K562 (cell line): ENCODE measurements around the gene RUVBL2. TPM values are rescaled to one million over a fixed set of nuclear protein-coding genes. Genes with fewer than 3 reads are reported as not detected.

Source experiments
- ASH1L ChIP-seq: fragments of 450-650 bp; IDR thresholded peaks from 2 replicates; pipeline ENCODE4 v1.6.1; 2018; ENCODE audit warnings: borderline replicate concordance, mild to moderate bottlenecking, low read depth; ENCODE audit not compliant: partially characterized antibody
- CTBP1 ChIP-seq: fragments of 450-650 bp; IDR thresholded peaks from 2 replicates; pipeline ENCODE4 v1.6.1; 2016; ENCODE audit warnings: borderline replicate concordance
- EP300 ChIP-seq: IDR thresholded peaks from 2 replicates; pipeline ENCODE4 v1.6.1; 2012; ENCODE audit warnings: low read length, improper control_type of control experiment
- FOXK1 ChIP-seq: sonication (generic); formaldehyde crosslinking; IDR thresholded peaks from 2 replicates; pipeline ENCODE4 v1.8.0; 2022; ENCODE audit warnings: missing genetic modification reagents, mild to moderate bottlenecking, borderline replicate concordance
- HCFC1 ChIP-seq: IDR thresholded peaks from 2 replicates; pipeline ENCODE4 v1.6.1; 2012; ENCODE audit warnings: low read depth, low read length, improper control_type of control experiment
- JUN ChIP-seq, 2 experiments: sonication (generic) in 1 of 2; formaldehyde crosslinking in 1 of 2; IDR thresholded peaks; 2 replicates each; pipeline versions ENCODE4 v1.6.1 to v1.8.0; 2012 to 2022; ENCODE audit warnings: borderline replicate concordance in 2 of 2, mild to moderate bottlenecking in 2 of 2, improper control_type of control experiment in 1 of 2, low read depth in 1 of 2, low read length in 1 of 2, missing genetic modification reagents in 1 of 2
- RAD21 ChIP-seq, 2 experiments: fragments of 250-450 bp in 1 of 2; fragments of 450-650 bp in 1 of 2; sonication (Bioruptor Pico) in 1 of 2; formaldehyde crosslinking in 1 of 2; IDR thresholded peaks in 1 of 2; conservative IDR thresholded peaks in 1 of 2; 2 replicates each; pipeline versions ENCODE4 v1.4.0 to v1.8.0; 2020 to 2022; ENCODE audit warnings: mild to moderate bottlenecking in 2 of 2, moderate library complexity in 1 of 2
- RBM25 ChIP-seq: fragments of 200-400 bp; formaldehyde crosslinking; IDR thresholded peaks from 2 replicates; pipeline ENCODE4 v1.6.1; 2018; ENCODE audit warnings: low read length, low read depth, moderate library complexity; ENCODE audit not compliant: severe bottlenecking
- RCOR1 ChIP-seq, 2 experiments: IDR thresholded peaks; 2 replicates each; pipeline ENCODE4 v1.6.1; 2012; ENCODE audit warnings: low read depth in 2 of 2, low read length in 2 of 2, borderline replicate concordance in 1 of 2, improper control_type of control experiment in 1 of 2
- U2AF2 ChIP-seq: fragments of 200-400 bp; formaldehyde crosslinking; optimal IDR thresholded peaks from 2 replicates; pipeline ENCODE3; 2017; ENCODE audit warnings: low read depth, mild to moderate bottlenecking, low read length
- ZBTB11 ChIP-seq, 3 experiments: fragments of 200-800 bp in 1 of 3; fragments of 250-450 bp in 1 of 3; fragments of 450-650 bp in 1 of 3; sonication (Bioruptor Pico) in 1 of 3; sonication (Bioruptor generic) in 1 of 3; formaldehyde crosslinking in 1 of 3; IDR thresholded peaks; 2 replicates each; pipeline versions ENCODE4 v1.6.1 to v1.8.0; 2016 to 2022; ENCODE audit warnings: mild to moderate bottlenecking in 2 of 3, missing genetic modification characterization in 2 of 3, missing compliant biosample characterization in 1 of 3, moderate library complexity in 1 of 3
- ZNF785 ChIP-seq: fragments of 250-450 bp; sonication (Bioruptor Pico); IDR thresholded peaks from 2 replicates; pipeline ENCODE4 v1.4.0; 2020; ENCODE audit warnings: mild to moderate bottlenecking
- polyA plus RNA-seq, 8 experiments: library from polyadenylated mRNA; depleted of rRNA in 4 of 8; stranded (reverse) in 5 of 8; unstranded in 3 of 8; fragments of >200 nt; fragmentation: Nextera tagmentation in 2 of 8; fragmentation: Illumina TruSeq in 1 of 8; extraction: Ambion mirVana in 2 of 8; extraction: Trizol in 1 of 8; gene quantifications; 2 replicates each; pipeline versions ENCODE4 v1.2.1 to v1.2.3, GENCODE V29; 2011 to 2014; ENCODE audit warnings: inconsistent platforms in 1 of 8, missing spikeins in 1 of 8
- total RNA-seq, 7 experiments: library from RNA; depleted of rRNA in 6 of 7; stranded (reverse); fragments of >200 nt in 6 of 7; fragmentation: Illumina TruSeq in 2 of 7; extraction: Trizol in 2 of 7; gene quantifications; 2 replicates each; pipeline versions ENCODE4 v1.2.1 to v1.2.3, GENCODE V29; 2011 to 2021; ENCODE audit warnings: low replicate concordance in 1 of 7
- TF ChIP-seq, protein P1 (sequence below): fragments of 450-650 bp; conservative IDR thresholded peaks from 2 replicates; pipeline ENCODE4 v1.6.1; 2016; ENCODE audit warnings: missing genetic modification characterization, low read depth, mild to moderate bottlenecking, missing compliant biosample characterization, moderate library complexity
- TF ChIP-seq, protein P2 (sequence below): fragments of 200-800 bp; sonication (Bioruptor generic); IDR thresholded peaks from 2 replicates; pipeline ENCODE4 v1.6.1; 2016; ENCODE audit warnings: missing genetic modification characterization, missing compliant biosample characterization

The RUVBL2 gene
- total and polyA plus RNA-seq, 9 of the 15 experiments (the other 6 are each of a cell fraction or from before 2014, with no cell fraction given) = 71.4 to 453 (median 237) TPM

DNA sequence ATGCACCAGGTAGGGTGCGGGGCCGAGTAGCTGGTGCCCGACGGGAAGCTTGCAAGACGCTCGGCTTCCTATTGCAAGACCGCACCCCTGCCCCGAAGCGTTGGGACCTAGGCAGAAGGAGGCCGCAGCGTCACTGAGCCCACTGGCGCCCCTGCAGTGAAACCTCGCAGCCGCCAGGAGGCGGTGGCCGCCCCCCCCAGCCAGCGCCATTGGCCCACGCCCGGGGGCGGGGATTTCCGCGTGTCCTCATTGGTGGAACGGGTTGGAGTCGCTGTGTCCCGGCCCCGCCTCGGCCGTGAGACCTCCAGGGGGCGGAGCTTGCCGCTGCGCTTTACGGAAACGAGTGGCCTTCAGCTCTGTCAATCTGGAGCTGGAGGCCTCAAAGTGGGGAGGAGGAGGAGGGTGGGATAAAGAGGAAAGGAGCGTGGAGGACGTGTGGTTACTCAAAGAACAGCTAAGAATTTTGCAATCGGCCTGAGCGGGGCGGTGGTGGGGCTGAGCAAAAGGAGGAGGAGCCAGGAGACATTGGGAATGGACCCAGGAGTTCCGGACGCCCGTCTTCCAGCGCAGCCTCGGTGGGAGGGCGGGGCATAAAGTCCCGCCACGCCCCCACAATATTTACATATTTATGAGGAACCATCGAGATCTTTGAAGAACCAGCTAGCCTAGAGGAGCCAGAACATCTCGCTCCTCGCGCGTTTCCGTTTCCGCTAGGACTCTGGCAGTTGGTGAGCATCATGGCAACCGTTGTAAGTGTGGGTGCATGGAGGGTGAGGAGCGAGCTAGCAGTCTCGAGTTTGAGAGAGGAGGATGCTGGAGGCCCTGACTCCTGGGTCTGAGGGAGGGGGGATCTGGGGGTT lies at the start of gene RUVBL2, which contains the start of gene GYS1 (continued):
- TF ChIP-seq, protein P1, sequence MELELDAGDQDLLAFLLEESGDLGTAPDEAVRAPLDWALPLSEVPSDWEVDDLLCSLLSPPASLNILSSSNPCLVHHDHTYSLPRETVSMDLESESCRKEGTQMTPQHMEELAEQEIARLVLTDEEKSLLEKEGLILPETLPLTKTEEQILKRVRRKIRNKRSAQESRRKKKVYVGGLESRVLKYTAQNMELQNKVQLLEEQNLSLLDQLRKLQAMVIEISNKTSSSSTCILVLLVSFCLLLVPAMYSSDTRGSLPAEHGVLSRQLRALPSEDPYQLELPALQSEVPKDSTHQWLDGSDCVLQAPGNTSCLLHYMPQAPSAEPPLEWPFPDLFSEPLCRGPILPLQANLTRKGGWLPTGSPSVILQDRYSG (tag) = no peak
- peak; percentile 64; the same call in 1 of the 2 replicates for TF ChIP-seq ZNF785
- peak; percentile 36 to 46 for TF ChIP-seq RAD21 (CRISPR knock-in tag; conservative IDR thresholded peaks at IDR 0.05 in 1 of 2, IDR thresholded peaks at IDR 0.05 in 1 of 2)
- peak; percentile 99 for TF ChIP-seq RBM25
- 0 out of 6 replicates have a peak, but pooled peaks of 1 of the 3 experiments have one; percentile 24 for TF ChIP-seq ZBTB11 (CRISPR knock-in tag; IDR thresholded peaks at IDR 0.05)
- peak; percentile 86 for TF ChIP-seq ASH1L
- 0 out of 2 replicates have a peak, but pooled peaks have one; percentile 5 for TF ChIP-seq JUN (IDR thresholded peaks at IDR 0.05; ENCODE audit: borderline replicate concordance, low read depth, low read length)
- 0 out of 2 replicates have a peak, but pooled peaks have one; percentile 63 for TF ChIP-seq JUN (CRISPR knock-in tag; IDR thresholded peaks at IDR 0.05; ENCODE audit: borderline replicate concordance)
- peak in 1 of 2 experiments; percentile 47; a peak in 1 of 4 replicates for TF ChIP-seq RCOR1 (IDR thresholded peaks at IDR 0.05; ENCODE audit: borderline replicate concordance in 1 of 2, low read depth in 2 of 2, low read length in 2 of 2)
- TF ChIP-seq HCFC1 = peak; percentile 81
- peak; percentile 65; the same call in 1 of the 2 replicates for TF ChIP-seq CTBP1
- TF ChIP-seq FOXK1 (CRISPR knock-in tag) = peak; percentile 87; the same call in 1 of the 2 replicates
- no peak for TF ChIP-seq U2AF2
- TF ChIP-seq, protein P2, sequence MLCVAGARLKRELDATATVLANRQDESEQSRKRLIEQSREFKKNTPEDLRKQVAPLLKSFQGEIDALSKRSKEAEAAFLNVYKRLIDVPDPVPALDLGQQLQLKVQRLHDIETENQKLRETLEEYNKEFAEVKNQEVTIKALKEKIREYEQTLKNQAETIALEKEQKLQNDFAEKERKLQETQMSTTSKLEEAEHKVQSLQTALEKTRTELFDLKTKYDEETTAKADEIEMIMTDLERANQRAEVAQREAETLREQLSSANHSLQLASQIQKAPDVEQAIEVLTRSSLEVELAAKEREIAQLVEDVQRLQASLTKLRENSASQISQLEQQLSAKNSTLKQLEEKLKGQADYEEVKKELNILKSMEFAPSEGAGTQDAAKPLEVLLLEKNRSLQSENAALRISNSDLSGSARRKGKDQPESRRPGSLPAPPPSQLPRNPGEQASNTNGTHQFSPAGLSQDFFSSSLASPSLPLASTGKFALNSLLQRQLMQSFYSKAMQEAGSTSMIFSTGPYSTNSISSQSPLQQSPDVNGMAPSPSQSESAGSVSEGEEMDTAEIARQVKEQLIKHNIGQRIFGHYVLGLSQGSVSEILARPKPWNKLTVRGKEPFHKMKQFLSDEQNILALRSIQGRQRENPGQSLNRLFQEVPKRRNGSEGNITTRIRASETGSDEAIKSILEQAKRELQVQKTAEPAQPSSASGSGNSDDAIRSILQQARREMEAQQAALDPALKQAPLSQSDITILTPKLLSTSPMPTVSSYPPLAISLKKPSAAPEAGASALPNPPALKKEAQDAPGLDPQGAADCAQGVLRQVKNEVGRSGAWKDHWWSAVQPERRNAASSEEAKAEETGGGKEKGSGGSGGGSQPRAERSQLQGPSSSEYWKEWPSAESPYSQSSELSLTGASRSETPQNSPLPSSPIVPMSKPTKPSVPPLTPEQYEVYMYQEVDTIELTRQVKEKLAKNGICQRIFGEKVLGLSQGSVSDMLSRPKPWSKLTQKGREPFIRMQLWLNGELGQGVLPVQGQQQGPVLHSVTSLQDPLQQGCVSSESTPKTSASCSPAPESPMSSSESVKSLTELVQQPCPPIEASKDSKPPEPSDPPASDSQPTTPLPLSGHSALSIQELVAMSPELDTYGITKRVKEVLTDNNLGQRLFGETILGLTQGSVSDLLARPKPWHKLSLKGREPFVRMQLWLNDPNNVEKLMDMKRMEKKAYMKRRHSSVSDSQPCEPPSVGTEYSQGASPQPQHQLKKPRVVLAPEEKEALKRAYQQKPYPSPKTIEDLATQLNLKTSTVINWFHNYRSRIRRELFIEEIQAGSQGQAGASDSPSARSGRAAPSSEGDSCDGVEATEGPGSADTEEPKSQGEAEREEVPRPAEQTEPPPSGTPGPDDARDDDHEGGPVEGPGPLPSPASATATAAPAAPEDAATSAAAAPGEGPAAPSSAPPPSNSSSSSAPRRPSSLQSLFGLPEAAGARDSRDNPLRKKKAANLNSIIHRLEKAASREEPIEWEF (CRISPR knock-in tag) = no peak
- peak; percentile 85 for TF ChIP-seq EP300
